GM06990 (cell line): ENCODE data around the gene BEGAIN.

Experiments used
- DNase-seq: peaks from one replicate; pipeline ENCODE4 v3.0.0-alpha.2; 2011; ENCODE audit not compliant: insufficient read length; ENCODE audit errors: extremely low read depth
- H3K27me3 ChIP-seq: replicated peaks from 2 replicates; pipeline ENCODE4 v1.6.0; 2011; ENCODE audit warnings: low read length; ENCODE audit not compliant: control insufficient read depth, insufficient read depth
- H3K36me3 ChIP-seq: 2 replicates; pipeline ENCODE4 v1.5.1; 2011; ENCODE audit warnings: low read length; ENCODE audit not compliant: control insufficient read depth, insufficient read depth
- H3K4me3 ChIP-seq: replicated peaks from 2 replicates; pipeline ENCODE4 v1.5.1; 2011; ENCODE audit warnings: low read depth, mild to moderate bottlenecking, control low read depth, low read length
- TF ChIP-seq, protein P1 (sequence below): IDR thresholded peaks from 2 replicates; pipeline ENCODE4 v1.5.1; 2011; ENCODE audit warnings: low read length, control low read depth, mild to moderate bottlenecking, inconsistent platforms; ENCODE audit not compliant: insufficient read depth, poor library complexity, severe bottlenecking

BEGAIN gene

DNA sequence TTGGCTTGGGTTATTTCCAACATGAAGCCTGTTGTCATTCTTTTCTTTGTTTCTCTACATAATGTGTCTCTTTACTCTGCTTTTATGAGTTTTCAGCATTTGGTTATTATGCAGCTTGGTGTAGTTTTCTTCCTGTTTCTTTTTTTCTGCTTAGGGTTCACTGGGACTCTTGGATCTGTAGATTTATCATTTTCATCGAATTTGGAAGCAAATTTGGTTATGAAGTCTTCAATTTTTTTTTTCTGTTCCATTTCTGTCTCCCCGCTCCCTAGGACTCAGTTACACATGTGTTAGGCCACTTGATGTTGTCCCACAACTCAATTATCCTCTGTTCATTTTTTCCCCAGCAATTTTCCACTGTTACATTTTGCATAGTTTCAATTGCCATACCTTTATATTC lies 13.8 kb upstream of the BEGAIN start:
- Histone ChIP-seq H3K4me3 (no peak overlapping the region), H3K27me3 (no peaks in the 10 kb centered on the region), H3K36me3 (no peaks in the 10 kb centered on the region)
- TF ChIP-seq, protein P1, sequence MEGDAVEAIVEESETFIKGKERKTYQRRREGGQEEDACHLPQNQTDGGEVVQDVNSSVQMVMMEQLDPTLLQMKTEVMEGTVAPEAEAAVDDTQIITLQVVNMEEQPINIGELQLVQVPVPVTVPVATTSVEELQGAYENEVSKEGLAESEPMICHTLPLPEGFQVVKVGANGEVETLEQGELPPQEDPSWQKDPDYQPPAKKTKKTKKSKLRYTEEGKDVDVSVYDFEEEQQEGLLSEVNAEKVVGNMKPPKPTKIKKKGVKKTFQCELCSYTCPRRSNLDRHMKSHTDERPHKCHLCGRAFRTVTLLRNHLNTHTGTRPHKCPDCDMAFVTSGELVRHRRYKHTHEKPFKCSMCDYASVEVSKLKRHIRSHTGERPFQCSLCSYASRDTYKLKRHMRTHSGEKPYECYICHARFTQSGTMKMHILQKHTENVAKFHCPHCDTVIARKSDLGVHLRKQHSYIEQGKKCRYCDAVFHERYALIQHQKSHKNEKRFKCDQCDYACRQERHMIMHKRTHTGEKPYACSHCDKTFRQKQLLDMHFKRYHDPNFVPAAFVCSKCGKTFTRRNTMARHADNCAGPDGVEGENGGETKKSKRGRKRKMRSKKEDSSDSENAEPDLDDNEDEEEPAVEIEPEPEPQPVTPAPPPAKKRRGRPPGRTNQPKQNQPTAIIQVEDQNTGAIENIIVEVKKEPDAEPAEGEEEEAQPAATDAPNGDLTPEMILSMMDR, result no peak
- no peak for DNase-seq

DNA sequence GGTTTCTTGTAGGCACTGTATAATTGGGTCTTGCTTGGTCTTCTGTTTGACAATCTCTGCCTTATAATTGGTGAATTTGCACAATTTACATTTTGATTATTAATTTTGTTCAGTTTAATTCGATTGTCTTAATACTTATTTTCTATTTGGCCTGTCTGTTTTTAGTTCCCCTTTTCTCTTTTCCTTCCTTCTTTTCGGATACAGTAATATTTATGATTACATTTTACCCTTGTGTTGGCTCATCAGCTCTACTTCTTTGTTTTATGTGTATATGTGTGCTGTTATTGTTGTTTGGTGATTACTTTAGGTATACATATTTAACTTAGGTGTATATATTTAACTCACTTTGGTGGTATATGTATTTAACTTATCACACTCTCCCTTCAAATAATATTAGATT lies 12.8 kb upstream of the BEGAIN start:
- TF ChIP-seq, protein P1, result no peak
- no peak for DNase-seq
- no peaks in the 10 kb centered on the region for H3K36me3 ChIP-seq

DNA sequence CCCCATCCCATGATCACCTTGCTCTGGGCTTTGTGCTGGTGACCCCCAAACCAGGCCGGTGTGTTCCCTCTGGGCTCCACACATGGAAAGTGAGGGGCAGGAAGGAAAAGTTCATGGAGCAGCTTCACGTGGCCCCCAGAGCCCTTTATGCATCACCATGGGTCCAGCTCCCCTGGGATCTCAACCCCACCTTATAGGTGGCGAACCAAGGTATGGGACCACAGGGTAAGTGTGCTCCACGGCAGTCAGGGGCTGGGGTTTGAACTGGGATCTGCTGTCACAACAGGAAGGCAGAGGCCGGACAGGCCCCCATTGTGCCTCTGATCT lies 7.4 kb upstream of the BEGAIN start:
- TF ChIP-seq, protein P1, result no peak
- peaks cover 3% of the 10 kb centered on the region for H3K27me3 ChIP-seq
- H3K36me3 ChIP-seq, result no peaks in the 10 kb centered on the region
- no peak overlapping the region for H3K4me3 ChIP-seq
- no peak for DNase-seq

More for the DNA sequence above, 12.8 kb upstream of the BEGAIN start:
- Histone ChIP-seq H3K27me3 (no peaks in the 10 kb centered on the region), H3K4me3 (no peak overlapping the region)

DNA sequence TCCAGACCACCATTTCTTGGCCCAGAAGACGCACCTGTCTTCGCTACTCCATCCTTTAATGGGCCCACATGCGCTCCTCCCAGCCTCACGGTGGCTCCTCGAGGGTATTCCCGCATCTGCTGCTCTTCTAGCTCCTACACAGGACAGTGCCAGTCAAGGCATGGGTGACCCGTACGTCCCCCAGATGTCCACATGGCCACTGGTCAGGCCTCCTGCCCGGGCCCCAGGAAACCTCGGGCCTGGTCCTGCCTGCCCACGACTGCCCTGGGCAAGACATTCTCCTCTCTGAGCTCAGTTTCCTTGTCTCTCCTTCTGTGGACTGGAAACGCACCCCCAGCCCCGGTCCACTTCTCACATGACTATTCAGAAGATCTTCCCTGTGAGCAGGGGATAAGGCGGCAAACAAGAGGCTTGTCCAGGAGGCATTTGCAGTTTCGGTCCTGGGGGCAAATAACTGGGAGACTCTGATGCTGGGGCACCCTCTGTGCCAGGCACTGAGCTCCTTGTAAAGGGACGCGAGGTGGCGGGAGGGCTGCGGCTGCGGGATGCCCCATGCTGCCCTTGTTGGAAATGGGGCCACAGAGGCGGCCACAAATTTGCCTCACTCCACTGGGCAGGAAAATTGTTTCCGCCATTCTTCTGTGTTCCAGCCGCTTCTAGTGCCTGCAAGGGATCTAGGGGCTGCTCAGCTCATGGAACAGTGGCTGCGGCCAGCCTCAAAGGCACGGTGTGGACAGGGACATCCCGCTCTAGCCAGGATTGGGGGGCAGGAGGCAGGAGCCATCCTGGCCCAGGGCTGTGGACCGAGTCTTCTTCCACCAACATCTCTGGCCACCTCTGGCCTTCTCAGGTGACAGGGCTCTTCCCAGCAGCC lies 6.8 kb upstream of the BEGAIN start:
- Histone ChIP-seq H3K36me3 (no peaks in the 10 kb centered on the region), H3K27me3 (peaks cover 3% of the 10 kb centered on the region), H3K4me3 (no peak overlapping the region)
- TF ChIP-seq, protein P1, result no peak
- no peak for DNase-seq

DNA sequence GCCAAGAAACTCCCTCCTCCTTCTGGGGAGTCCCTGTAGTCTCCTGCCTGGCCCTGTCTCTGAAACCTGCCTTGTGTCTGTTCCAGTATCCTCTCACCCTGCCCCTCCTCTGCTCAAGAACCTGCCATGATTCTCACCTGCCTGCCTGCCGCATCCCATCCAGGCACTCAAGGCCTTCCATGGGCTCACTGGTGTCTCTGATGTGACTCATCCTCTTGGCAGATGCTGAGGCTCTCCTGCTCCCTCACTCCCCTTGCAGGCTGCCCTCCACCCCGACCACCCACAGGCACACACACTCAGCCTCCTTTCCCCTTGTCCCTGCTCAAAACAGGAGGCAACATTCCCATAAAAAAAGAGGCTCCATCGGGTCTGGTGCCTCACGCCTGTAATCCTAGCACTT lies 5.8 kb upstream of the BEGAIN start:
- Histone ChIP-seq H3K4me3 (no peak overlapping the region), H3K36me3 (no peaks in the 10 kb centered on the region), H3K27me3 (peaks cover 5% of the 10 kb centered on the region)
- DNase-seq, result no peak
- TF ChIP-seq, protein P1, result no peak

DNA sequence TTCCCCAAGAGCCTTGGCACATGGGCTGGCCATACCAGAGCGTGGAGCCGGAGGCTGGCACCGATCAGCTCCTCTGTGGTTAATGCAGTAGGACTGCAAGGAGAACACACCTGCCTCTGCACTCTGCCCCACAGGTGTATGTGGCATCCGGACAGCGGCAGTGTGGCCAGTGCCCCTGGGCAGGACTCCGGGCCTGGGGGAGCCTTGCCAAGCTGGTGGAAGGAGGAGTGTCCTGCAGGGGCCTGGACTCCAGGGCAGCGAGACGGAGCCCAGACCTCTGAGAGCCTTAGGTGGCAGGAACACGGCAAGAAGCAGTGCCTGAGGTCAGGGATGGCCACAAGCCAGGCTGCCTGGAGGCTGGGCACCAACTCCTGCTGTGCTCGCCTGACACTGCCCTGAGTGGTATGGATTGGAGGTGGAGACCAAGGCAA lies 5.3 kb upstream of the BEGAIN start:
- Histone ChIP-seq H3K36me3 (no peaks in the 10 kb centered on the region), H3K27me3 (peaks cover 8% of the 10 kb centered on the region), H3K4me3 (no peak overlapping the region)
- TF ChIP-seq, protein P1, result no peak
- no peak for DNase-seq
